Lung (tissue), 16 donors: ENCODE results near the gene SF3B5. TPM values are rescaled to one million over a fixed set of nuclear protein-coding genes. Genes with fewer than 3 reads are reported as not detected.

ENCODE experiments used
- ATAC-seq: fragments of 200-7000 bp; cut with Tn5 transposase; one replicate; pipeline ENCODE4 v1.9.1; 2020; ENCODE audit warnings: moderate number of reproducible peaks; ENCODE audit not compliant: insufficient read depth, low FRiP score
- DNase-seq, 3 donors: peaks; one replicate each; pipeline ENCODE4 v3.0.0-alpha.2; 2013 to 2017
- H3K27ac ChIP-seq, 2 donors: one replicate each; pipeline ENCODE4 v1.5.1; 2013; ENCODE audit warnings: mild to moderate bottlenecking in 2 of 2, moderate library complexity in 2 of 2, control low read depth in 1 of 2, inconsistent platforms in 1 of 2, low read depth in 1 of 2, low read length in 1 of 2
- H3K27me3 ChIP-seq, 3 donors: one replicate each; pipeline ENCODE4 v1.5.1; 2013; ENCODE audit warnings: low read length in 2 of 3; ENCODE audit not compliant: control insufficient read depth in 3 of 3, insufficient read depth in 3 of 3
- H3K36me3 ChIP-seq, 4 donors: one replicate each; pipeline ENCODE4 v1.5.1; 2013; ENCODE audit warnings: low read length in 4 of 4, mild to moderate bottlenecking in 1 of 4, moderate library complexity in 1 of 4; ENCODE audit not compliant: control insufficient read depth in 4 of 4, insufficient read depth in 4 of 4
- H3K4me1 ChIP-seq, 5 donors: one replicate each; pipeline ENCODE4 v1.5.1; 2013; ENCODE audit warnings: low read length in 5 of 5, mild to moderate bottlenecking in 2 of 5, moderate library complexity in 1 of 5; ENCODE audit not compliant: control insufficient read depth in 5 of 5, insufficient read depth in 5 of 5
- H3K4me3 ChIP-seq: one replicate; pipeline ENCODE4 v1.5.1; 2013; ENCODE audit warnings: mild to moderate bottlenecking, control low read depth, moderate library complexity
- H3K9ac ChIP-seq, 2 donors: one replicate each; pipeline ENCODE4 v1.5.1; 2013; ENCODE audit warnings: low read length in 2 of 2, control low read depth in 1 of 2; ENCODE audit not compliant: insufficient read depth in 1 of 2
- H3K9me3 ChIP-seq, 4 donors: one replicate each; pipeline ENCODE4 v1.5.1; 2013; ENCODE audit warnings: low read length in 3 of 4, mild to moderate bottlenecking in 1 of 4, moderate library complexity in 1 of 4; ENCODE audit not compliant: control insufficient read depth in 4 of 4, insufficient read depth in 3 of 4
- WGBS, 2 donors: extraction: QIAGEN DNeasy Blood & Tissue Kit; methylation state at CpG; one replicate each; pipeline ENCODE4 v1.1.7; 2013; 5-methylcytosine and 5-hydroxymethylcytosine counted together
- long read RNA-seq, 5 donors: transcript quantifications; one replicate each; lab custom pipeline, GENCODE V29; 2026
- polyA plus RNA-seq, 2 donors: library from polyadenylated mRNA; stranded (reverse); fragments of 200-250 nt; gene quantifications; one replicate each; pipeline ENCODE4 v1.2.1, GENCODE V29; 2013
- total RNA-seq, 2 donors: library from RNA; depleted of rRNA in 1 of 2; stranded (reverse); fragments of >200 nt in 1 of 2; gene quantifications; one replicate each; pipeline ENCODE4 v1.2.1, GENCODE V29; 2014 to 2021
- TF ChIP-seq, protein P1 (sequence below): IDR thresholded peaks from 2 replicates; pipeline ENCODE4 v1.5.1; 2012; ENCODE audit warnings: mild to moderate bottlenecking; ENCODE audit errors: control extremely low read depth, extremely low read depth
- donor health status: control.
- donor health status: control.
- donor health status: Bipolar disorder and iron deficiency.
- donor health status: healthy.
- donor health status: DM: yes; HTN: yes; CAD: no.

Gene SF3B5
- 100 to 1,000 TPM in 1 of 2 donors, 10 to 100 TPM in 1; 36.3 to 155 TPM for total RNA-seq
- polyA plus RNA-seq: 100 to 1,000 TPM; 170 to 251 TPM
- long read RNA-seq, donor 1, transcript SF3B5-201 (1 exons, 693 nt): major isoform, 118 of 118 reads
- long read RNA-seq, donor 1, partial matches to known transcripts: 0 of 118 reads
- long read RNA-seq, donor 1, other reads (novel, unspliced or antisense): 0 of 118 reads
- long read RNA-seq, donor 2, transcript SF3B5-201 (1 exons, 693 nt): major isoform, 77 of 77 reads
- long read RNA-seq, donor 2, partial matches to known transcripts: 0 of 77 reads
- long read RNA-seq, donor 2, other reads (novel, unspliced or antisense): 0 of 77 reads
- long read RNA-seq, donor 3, transcript SF3B5-201 (1 exons, 693 nt): major isoform, 77 of 77 reads
- long read RNA-seq, donor 3, partial matches to known transcripts: 0 of 77 reads
- long read RNA-seq, donor 3, other reads (novel, unspliced or antisense): 0 of 77 reads
- long read RNA-seq, donor 4, transcript SF3B5-201 (1 exons, 693 nt): major isoform, 68 of 68 reads
- long read RNA-seq, donor 4, partial matches to known transcripts: 0 of 68 reads
- long read RNA-seq, donor 4, other reads (novel, unspliced or antisense): 0 of 68 reads
- long read RNA-seq, donor 5, transcript SF3B5-201 (1 exons, 693 nt): major isoform, 182 of 182 reads
- long read RNA-seq, donor 5, partial matches to known transcripts: 0 of 182 reads
- long read RNA-seq, donor 5, other reads (novel, unspliced or antisense): 0 of 182 reads

DNA sequence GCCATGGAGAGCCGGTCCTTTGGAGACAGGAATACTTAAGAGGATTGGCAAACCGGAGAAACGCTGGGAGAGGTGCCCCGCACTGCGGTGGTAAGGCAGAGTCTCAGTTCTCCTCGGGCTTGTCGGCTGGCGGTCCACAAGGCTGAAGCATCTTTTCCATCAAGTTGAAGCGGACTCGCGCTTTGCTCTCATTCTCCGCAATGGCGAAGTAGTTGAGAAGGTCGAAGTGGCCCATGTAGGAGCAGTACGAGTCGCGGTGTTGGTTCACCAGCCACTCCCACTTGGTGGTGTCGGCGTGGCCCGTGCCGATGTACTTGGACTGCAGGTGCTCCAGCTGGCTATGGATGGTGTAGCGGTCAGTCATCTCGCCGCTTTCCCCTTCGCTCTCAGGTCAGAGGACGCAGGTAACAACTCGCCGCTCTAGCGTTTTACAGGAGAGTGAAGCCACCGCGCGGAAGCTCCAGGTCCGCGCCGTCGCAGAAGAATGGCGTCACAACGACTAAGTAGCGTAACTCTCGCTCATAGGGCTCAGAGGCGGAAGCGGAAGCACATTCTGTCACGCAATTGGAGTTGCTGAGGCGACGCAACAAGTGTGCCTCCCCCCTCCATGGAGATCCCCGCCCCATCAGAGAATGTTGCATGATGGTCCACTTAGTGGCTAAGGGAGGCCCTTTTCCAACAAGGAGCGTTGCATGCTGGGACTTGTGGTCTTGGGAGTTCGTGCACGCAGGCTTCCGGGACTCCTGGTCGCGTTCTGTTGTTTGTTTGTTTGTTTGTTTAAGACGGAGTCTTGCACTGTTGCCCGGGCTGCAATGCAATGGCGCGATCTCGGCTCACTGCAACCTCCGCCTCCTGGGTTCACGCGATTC, at the start of gene SF3B5:
Gene SF3B5, minus strand, starts transcription at position 440 of the 869 bp plus-strand sequence. Its CDS starts 76 bp downstream, at position 364.
- Histone ChIP-seq H3K27me3 (no peaks in the 10 kb centered on the region), H3K27ac (peak within 1 kb of the TSS; percentile 70 to 96), H3K9ac (peak within 1 kb of the TSS; percentile 88 to 99), H3K4me3 (peak within 1 kb of the TSS; percentile 69), H3K4me1 (peaks cover 0 to 16% (median 8%) of the 10 kb centered on the region in 5 donors), H3K9me3 (no peaks in the 10 kb centered on the region), H3K36me3 (peaks cover 0 to 3% (median 0%) of the 10 kb centered on the region in 4 donors)
- TF ChIP-seq, protein P1, sequence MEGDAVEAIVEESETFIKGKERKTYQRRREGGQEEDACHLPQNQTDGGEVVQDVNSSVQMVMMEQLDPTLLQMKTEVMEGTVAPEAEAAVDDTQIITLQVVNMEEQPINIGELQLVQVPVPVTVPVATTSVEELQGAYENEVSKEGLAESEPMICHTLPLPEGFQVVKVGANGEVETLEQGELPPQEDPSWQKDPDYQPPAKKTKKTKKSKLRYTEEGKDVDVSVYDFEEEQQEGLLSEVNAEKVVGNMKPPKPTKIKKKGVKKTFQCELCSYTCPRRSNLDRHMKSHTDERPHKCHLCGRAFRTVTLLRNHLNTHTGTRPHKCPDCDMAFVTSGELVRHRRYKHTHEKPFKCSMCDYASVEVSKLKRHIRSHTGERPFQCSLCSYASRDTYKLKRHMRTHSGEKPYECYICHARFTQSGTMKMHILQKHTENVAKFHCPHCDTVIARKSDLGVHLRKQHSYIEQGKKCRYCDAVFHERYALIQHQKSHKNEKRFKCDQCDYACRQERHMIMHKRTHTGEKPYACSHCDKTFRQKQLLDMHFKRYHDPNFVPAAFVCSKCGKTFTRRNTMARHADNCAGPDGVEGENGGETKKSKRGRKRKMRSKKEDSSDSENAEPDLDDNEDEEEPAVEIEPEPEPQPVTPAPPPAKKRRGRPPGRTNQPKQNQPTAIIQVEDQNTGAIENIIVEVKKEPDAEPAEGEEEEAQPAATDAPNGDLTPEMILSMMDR: no peak
- ATAC-seq (peak; percentile 95), DNase-seq (peak; percentile 99 to 100 (median 100))
- WGBS, 2 donors: 0% methylated on average over 60 of the region's 60 CpGs

DNA sequence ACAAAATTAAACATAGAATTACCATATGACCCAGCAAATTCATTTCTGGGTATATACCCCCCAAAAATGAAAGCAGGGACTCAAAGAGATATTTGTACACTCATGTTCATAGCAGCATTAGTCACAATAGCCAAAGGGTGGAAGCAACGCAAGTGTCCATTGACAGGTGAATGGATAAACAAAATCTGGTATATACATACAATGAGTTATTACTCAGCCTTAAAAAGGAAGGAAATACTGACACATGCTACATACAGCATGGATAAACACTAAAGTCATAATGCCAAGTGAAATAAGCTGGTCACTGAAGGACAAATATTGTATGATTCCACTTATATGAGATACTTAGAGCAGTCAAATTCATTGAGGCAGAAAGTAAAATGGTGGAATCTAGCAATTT, 49.6 kb upstream of the SF3B5 start:
- DNase-seq (no peak), ATAC-seq (no peak)
- H3K27me3 ChIP-seq: peaks cover 0 to 5% (median 0%) of the 10 kb centered on the region in 3 donors
- no peaks in the 10 kb centered on the region for H3K4me1 ChIP-seq
- no peak overlapping the region for H3K9ac ChIP-seq
- 81 to 82% methylated on average over 1 of the region's 1 CpG for WGBS, 2 donors
- no peaks in the 10 kb centered on the region for H3K36me3 ChIP-seq
- H3K27ac ChIP-seq: no peak overlapping the region
- no peak overlapping the region for H3K4me3 ChIP-seq
- TF ChIP-seq, protein P1: no peak
- H3K9me3 ChIP-seq: no peaks in the 10 kb centered on the region

DNA sequence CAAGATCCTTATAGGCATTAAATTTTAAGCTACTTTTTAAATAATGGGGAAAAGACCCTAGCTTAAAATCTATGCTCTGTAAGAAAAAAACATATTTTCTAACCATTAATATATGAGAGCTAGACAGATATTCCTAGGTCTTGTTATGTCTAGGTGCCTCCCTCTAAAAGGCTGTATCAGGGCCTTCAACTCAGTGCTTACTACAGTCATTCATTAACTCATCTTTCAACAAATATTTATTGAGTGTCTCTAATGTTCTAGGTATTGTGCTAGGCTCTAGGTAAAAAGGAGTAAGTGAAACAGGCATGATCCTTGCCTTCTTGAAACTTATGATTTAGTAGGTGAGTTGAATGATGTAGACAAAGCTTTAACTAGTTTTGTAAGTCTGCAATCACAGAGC, 48.5 kb upstream of the SF3B5 start:
- Histone ChIP-seq H3K27me3 (peaks cover 0 to 4% (median 0%) of the 10 kb centered on the region in 3 donors), H3K9ac (no peak overlapping the region), H3K4me3 (no peak overlapping the region), H3K9me3 (no peaks in the 10 kb centered on the region), H3K27ac (no peak overlapping the region), H3K4me1 (no peaks in the 10 kb centered on the region), H3K36me3 (no peaks in the 10 kb centered on the region)
- ATAC-seq (no peak), DNase-seq (no peak)
- TF ChIP-seq, protein P1: no peak
